Stomach (tissue), 4 donors: Measurements from ENCODE around the gene SHISA5.

Source experiments
- CTCF ChIP-seq, 7 experiments: fragments of 450-650 bp in 4 of 7; fragments of 200-600 bp in 3 of 7; sonication (generic) in 3 of 7; IDR thresholded peaks; one replicate each; pipeline ENCODE4 v1.5.1; 2016 to 2019; ENCODE audit warnings: antibody characterized with exemption in 7 of 7, control low read depth in 2 of 7, mild to moderate bottlenecking in 1 of 7
- EP300 ChIP-seq: sonication (generic); formaldehyde crosslinking; IDR thresholded peaks from one replicate; pipeline ENCODE4 v1.6.1; 2017; ENCODE audit warnings: antibody characterized with exemption
- POLR2A ChIP-seq, 4 donors: fragments of 450-650 bp; IDR thresholded peaks; one replicate each; pipeline ENCODE4 v1.6.1; 2016; ENCODE audit warnings: antibody characterized with exemption in 4 of 4, control low read depth in 2 of 4, mild to moderate bottlenecking in 1 of 4, moderate library complexity in 1 of 4
- POLR2AphosphoS5 ChIP-seq, 3 donors: sonication (generic); formaldehyde crosslinking; IDR thresholded peaks; one replicate each; pipeline ENCODE4 v1.6.1; 2016; ENCODE audit warnings: antibody characterized with exemption in 3 of 3

DNA sequence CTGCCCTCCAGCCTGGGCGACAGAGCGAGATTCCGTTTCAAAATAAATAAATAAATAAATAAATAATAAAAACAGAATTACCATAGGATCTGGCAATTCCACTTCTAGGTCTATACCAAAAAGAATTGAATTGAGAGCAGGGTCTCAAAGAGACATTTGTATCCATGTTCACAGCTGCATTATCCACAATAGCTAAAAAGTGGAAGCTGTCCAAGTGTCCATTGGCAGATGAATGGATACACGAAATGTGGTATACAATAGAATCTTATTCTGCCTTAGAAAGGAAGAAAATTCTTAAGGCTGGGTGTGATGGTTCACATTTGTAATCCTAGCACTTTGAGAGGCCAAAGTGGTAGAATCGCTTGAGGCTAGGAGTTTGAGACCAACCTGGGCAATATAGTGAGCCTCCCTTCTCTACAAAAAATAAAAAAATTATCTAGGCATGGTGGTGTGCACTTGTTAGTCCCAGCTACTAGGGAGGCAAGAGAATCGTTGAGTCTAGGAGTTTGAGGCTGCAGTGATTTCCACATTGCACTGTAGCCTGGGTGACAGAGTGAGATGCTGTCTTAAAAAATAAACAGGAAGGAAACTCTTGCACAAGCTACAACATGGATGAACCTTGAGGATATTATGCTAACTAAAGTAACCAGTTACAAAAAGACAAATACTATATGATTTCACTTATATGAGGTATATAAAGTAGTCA, 28.4 kb upstream of the SHISA5 start:
- TF ChIP-seq POLR2A (IDR thresholded peaks at IDR 0.05) (no peak), EP300 (no peak), CTCF (IDR thresholded peaks at IDR 0.05) (no peak), POLR2AphosphoS5 (IDR thresholded peaks at IDR 0.05) (no peak)
